Kidney epithelial cell (primary cell): Measurements from ENCODE around the gene BICDL1. TPM values are rescaled to one million over a fixed set of nuclear protein-coding genes. Genes with fewer than 3 reads are reported as not detected.

Experiments used
- DNase-seq: peaks from one replicate; pipeline ENCODE4 v3.0.0-alpha.2; 2010; ENCODE audit warnings: low read depth
- H3K27me3 ChIP-seq: 2 replicates; pipeline ENCODE4 v1.6.0; 2011; ENCODE audit warnings: low read length; ENCODE audit not compliant: control insufficient read depth, insufficient read depth
- H3K36me3 ChIP-seq: 2 replicates; pipeline ENCODE4 v1.5.1; 2011; ENCODE audit warnings: low read length; ENCODE audit not compliant: control insufficient read depth, insufficient read depth
- H3K4me3 ChIP-seq: 2 replicates; pipeline ENCODE4 v1.5.1; 2011; ENCODE audit warnings: low read depth, mild to moderate bottlenecking, control low read depth, low read length
- total RNA-seq: library from RNA; depleted of rRNA; stranded (reverse); fragments of >200 nt; gene quantifications from 2 replicates; pipeline ENCODE4 v1.2.3, GENCODE V29; 2015
- TF ChIP-seq, protein P1 (sequence below): IDR thresholded peaks from 2 replicates; pipeline ENCODE4 v1.5.1; 2011; ENCODE audit warnings: mild to moderate bottlenecking, moderate library complexity, low read length, control low read depth, inconsistent platforms; ENCODE audit not compliant: insufficient read depth, poor library complexity, severe bottlenecking

BICDL1 gene
- total RNA-seq, 1 donor from 2014 or later = 9.2 TPM

GRCh38 chr12:120099738-120100137 is 110.7 kb downstream of the BICDL1 start:
- no peaks in the 10 kb centered on the region for H3K27me3 ChIP-seq
- H3K4me3 ChIP-seq = no peak overlapping the region
- TF ChIP-seq, protein P1, sequence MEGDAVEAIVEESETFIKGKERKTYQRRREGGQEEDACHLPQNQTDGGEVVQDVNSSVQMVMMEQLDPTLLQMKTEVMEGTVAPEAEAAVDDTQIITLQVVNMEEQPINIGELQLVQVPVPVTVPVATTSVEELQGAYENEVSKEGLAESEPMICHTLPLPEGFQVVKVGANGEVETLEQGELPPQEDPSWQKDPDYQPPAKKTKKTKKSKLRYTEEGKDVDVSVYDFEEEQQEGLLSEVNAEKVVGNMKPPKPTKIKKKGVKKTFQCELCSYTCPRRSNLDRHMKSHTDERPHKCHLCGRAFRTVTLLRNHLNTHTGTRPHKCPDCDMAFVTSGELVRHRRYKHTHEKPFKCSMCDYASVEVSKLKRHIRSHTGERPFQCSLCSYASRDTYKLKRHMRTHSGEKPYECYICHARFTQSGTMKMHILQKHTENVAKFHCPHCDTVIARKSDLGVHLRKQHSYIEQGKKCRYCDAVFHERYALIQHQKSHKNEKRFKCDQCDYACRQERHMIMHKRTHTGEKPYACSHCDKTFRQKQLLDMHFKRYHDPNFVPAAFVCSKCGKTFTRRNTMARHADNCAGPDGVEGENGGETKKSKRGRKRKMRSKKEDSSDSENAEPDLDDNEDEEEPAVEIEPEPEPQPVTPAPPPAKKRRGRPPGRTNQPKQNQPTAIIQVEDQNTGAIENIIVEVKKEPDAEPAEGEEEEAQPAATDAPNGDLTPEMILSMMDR = no peak
- DNase-seq = no peak
- H3K36me3 ChIP-seq = peaks cover 4% of the 10 kb centered on the region

DNA sequence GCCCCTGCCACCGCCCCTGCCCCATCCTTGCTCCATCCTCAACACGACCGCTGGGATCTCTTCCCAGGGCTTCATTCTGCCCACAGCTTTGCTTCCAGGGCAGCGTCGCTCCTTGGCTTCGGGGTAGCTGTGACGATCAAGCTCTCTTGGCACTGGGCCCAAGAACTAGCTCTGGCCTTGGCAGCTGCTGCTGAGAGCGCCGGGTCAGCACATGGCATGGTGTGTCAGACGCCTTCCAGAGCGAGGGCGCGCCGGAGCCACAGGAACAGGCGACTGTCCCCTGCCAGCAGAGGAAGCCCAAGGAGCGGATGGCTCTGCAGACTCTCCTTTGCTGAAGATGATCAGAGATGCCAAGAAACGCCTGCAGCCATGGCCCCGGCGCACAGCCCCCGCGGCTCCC is 111.6 kb downstream of the BICDL1 start:
- Histone ChIP-seq H3K36me3 (peaks cover 4% of the 10 kb centered on the region), H3K4me3 (no peak overlapping the region), H3K27me3 (no peaks in the 10 kb centered on the region)
- TF ChIP-seq, protein P1 = no peak
- DNase-seq = no peak

- peaks cover 4% of the 10 kb centered on the region for H3K36me3 ChIP-seq
Observed at GRCh38 chr12:120101182-120101581, 112.1 kb downstream of the BICDL1 start.

GRCh38 chr12:120101617-120102016 is 112.6 kb downstream of the BICDL1 start:
- peaks cover 2% of the 10 kb centered on the region for H3K36me3 ChIP-seq
- TF ChIP-seq, protein P1 = no peak

More at GRCh38 chr12:120101182-120101581, 112.1 kb downstream of the BICDL1 start:
- Histone ChIP-seq H3K4me3 (no peak overlapping the region), H3K27me3 (no peaks in the 10 kb centered on the region)
- no peak for DNase-seq
- TF ChIP-seq, protein P1 = no peak

GRCh38 chr12:120102189-120103043 is 113.4 kb downstream of the BICDL1 start:
- TF ChIP-seq, protein P1 = no peak
- Histone ChIP-seq H3K36me3 (peaks cover 2% of the 10 kb centered on the region), H3K4me3 (no peak overlapping the region), H3K27me3 (no peaks in the 10 kb centered on the region)
- DNase-seq = no peak

More at GRCh38 chr12:120101617-120102016, 112.6 kb downstream of the BICDL1 start:
- H3K27me3 ChIP-seq = no peaks in the 10 kb centered on the region
- H3K4me3 ChIP-seq = no peak overlapping the region
- DNase-seq = no peak

GRCh38 chr12:120103044-120103338 is 114.0 kb downstream of the BICDL1 start:
- H3K36me3 ChIP-seq = peaks cover 2% of the 10 kb centered on the region
- TF ChIP-seq, protein P1 = no peak

More at GRCh38 chr12:120103044-120103338, 114.0 kb downstream of the BICDL1 start:
- DNase-seq = no peak
- Histone ChIP-seq H3K4me3 (no peak overlapping the region), H3K27me3 (no peaks in the 10 kb centered on the region)
